ENCODE measurements around the gene DFFB.

The DFFB gene

DNA sequence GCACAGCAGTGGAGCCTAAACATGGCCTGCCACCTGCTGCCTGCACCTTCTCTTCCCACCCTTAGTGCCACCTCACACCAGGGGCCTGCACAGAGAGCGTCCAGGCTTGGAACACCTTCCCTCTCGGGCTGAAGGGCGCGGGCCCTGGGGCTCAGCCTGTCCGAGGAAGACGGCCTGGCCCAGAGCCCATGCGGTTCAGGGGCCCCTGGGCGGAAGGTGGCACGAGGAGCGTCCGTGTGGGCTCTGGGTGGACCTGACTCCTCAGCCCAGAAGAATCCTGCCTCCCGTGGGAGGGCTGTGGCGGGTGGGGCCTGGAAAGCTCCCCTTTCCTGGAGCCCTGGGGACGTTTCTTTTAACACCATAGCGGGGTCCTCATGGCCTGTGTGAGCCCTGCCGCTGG, 19.4 kb downstream of the DFFB start:
- DNase-seq, result no peak

DNA sequence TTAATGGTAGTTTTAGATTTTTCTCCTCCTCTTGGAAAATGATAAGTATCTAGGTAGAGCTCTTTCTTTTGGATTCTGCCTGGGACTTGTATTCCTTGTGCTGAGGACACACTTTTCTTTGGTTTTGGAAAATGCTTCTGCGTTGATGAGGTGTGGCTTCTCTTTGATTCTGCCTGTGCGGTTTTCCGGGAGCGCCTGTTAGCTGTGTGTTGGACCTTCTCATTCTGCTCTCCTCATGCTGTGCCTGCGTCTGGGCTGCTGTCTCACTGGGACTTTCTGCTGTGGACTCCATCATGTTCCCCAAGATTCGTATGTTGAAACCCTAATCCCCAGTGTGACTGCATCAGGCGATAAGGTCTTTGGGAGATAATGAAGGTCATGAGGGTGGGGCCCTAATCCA, 21.8 kb downstream of the DFFB start:
- no peak for DNase-seq

DNA sequence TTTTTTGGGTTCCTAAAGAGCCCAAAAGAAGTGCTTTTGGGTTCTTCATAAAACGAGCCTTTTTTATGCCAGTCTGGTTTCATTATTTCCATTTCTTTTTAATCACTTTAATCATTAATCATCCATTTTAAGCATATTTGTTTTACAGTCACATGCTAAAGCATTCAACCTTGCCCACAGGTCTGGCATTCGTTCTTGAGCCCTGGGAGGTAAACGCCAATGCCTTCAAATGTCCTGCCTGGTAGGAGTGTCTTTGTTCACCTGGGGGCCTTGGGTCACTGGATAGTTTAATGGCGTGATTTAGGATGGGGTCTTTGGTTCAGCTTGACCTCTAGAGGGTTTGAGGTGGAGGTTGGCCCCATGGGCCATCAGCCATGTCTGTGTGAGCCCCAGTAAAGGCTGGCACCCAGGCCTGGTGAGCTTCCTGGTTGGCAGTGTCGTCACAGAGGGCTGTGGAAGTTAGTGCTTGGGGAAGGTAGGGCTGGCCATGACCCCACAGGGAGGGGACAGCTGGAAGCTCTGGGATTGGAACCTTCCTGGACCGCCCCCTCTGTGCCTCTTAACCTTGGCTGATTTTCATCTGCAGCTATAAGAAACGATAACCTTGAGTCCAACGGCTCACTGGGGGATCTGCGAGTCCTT, 22.6 kb downstream of the DFFB start:
- no peak for DNase-seq

DNA sequence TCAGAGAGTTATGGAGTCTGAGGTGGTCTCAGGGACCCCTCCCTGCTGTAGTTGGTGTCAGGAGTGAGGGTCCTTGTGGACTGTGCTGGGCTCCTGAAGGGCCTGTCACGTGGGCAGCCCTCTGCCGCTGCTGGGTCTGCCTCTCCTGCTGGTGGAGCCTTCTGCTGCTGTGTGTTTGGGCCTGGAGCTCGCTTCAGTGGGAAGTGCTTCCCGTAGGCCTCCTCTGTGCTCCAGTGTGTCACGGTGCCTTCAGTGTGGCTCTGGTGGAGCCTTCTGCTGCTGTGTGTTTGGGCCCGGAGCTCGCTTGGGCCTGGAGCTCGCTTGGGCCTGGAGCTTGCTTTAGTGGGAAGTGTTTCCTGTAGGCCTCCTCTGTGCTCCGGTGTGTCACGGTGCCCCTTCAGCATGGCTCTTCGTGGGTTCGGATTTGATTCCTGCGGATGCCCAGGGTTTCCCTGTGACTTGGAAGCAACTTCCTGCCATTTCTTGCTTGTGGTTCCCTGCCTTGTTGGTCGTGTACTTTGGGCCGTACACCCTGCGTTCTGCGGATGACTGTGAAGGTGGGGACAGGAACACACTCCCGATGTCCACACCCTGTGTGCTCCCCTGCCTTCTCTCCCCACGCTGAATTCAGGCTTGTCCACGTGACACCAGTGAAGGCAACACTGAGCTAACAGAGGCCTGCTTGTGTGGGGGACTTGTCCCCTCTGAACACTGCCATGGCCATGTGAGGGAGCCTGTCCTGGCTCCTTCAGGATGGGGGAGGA, 23.3 kb downstream of the DFFB start:
- DNase-seq, result no peak

DNA sequence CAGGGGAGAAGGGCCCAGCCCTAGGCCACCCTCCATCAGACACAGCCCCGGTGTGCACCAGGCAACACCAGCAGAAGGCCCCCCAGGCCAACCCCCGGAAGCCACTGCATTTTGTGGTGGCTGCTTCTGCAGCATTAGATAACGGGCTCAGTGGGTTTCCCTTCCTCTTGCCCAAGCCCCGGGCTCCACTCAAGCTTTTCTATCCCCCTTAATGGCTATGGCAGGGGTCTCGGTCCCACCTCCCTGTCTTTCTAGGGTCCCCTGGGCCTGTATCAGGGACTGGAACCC, 23.9 kb downstream of the DFFB start:
- no peak for DNase-seq

DNA sequence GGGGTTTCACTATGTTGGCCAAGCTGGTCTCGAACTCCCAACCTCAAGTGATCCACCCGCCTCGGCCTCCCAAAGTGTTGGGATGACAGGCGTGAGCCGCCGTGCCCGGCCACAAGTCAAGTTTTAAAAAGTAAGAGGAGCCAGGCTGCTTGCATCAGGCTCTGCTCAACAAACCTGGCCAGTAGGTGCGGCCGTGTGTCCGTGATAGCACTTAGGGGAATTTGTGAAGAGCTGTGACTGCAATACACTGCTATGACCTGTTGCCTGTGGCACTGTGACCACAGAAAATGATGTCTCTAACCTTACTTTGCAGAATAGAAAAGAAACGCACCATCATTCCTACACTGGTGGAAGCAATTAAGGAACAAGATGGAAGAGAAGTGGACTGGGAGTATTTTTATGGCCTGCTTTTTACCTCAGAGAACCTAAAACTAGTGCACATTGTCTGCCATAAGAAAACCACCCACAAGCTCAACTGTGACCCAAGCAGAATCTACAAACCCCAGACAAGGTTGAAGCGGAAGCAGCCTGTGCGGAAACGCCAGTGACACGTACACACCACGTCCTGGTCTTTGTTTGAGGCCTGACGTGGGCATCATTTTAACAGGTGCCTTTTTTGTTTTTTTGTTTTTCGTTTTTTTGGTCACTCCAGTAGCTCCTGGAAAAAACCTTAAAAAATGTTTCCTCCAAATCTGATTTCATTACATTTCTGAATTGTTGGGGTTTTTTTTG, 26.1 kb downstream of the DFFB start:
- DNase-seq, result no peak

DNA sequence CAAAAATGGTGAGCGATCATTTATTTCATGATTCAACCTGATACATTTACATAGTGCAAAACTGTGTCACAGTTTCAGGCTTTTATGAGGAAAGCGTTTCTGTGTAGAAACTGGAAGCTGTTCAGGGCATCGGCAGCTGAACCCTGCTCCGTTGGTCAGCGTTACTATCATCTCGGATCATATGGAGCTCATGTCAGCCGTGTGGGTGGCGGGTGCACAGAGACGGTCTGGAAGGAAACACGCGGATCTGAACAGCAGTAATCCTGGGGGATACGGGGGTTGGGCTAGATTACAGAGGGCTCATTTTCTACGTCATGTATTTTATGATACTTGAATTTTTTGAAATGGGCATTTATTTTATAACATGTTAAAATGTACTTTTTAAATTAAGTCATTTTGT, 27.7 kb downstream of the DFFB start:
- no peak for DNase-seq

DNA sequence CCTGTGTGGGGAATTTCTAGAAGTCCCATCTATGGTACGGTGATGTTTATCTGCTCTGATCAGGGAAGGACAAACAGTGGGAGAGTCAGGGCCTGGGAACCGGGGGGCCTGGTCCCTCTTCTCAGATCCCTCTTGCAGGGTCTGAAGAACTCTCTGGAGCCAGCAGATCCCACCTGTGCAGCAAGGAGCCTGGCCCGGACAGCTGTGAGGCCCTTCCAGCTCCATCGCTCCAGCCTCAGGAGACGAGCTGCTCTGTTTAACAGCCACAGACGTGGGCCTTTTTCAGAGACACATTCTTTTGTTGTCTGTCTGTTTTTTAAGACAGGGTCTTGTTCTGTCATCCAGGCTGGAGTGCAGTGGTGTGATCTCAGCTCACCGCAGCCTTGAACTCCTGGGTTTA, 28.3 kb downstream of the DFFB start:
- no peak for DNase-seq

DNA sequence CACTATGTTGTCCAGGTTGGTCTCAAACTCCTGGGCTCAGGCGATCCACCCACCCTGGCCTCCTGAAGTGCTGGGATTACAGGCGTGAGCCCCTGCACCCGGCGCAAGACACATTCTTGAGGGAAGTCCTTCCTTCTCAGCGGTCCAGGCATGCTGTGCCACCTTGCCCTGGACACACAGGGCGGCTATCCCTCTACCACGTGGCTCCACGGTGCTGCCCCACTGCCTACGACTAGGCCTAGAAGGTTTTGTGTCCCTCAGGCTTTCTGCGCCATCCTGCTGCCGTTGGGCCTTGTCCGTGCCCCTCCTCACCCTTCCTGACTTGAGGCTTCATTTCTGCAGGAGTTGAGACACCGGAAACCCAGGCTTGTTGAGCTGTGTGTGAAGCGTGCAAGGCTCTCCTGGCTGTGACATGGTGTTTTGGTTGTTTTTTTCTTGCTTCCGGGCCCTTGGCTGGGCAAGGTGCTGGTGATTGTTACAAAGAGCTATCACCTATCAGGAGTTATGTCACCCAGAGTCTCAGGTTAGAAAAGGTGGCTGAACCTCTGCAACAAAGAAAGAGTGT, 28.9 kb downstream of the DFFB start:
- DNase-seq, result no peak

DNA sequence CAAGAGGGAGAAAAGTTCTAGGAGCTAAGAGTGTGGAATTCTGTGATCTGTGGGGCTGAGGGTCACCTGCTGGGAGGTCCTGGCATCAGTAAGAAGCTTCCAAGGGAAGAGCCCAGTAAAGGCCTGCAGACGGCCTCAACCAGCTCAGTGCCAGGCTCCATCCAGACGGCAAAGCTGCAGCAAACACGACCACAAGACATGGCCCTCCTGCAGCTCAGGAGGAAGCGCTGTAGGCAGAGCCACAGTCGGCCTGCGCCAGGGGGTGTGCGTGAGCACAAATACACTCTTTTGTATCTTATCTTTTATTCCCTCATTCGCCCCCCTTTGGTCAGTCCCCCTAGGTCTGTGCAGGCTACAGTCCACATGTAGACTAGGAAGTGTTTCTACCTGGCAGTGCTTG, 29.4 kb downstream of the DFFB start:
- no peak for DNase-seq

DNA sequence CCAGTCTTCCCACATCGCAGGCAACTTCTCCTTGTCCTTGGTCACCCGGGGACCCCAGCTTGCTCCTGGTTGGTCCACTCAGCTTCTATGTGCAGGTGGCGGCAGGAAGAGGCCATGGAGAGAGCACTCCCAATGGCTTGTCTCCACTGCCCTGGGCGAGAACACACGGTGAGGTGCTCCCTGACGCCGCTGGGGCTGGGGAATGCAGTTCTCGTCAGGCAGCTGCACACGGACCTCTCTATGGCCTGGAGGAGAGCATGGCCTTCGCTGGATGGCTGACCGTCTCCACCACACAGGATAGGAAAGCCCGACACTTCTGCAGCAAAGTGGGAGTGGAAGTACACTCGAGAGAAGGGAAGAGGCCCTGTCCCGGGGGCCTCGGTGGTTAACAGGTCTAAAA, 31.0 kb downstream of the DFFB start:
- no peak for DNase-seq

DNA sequence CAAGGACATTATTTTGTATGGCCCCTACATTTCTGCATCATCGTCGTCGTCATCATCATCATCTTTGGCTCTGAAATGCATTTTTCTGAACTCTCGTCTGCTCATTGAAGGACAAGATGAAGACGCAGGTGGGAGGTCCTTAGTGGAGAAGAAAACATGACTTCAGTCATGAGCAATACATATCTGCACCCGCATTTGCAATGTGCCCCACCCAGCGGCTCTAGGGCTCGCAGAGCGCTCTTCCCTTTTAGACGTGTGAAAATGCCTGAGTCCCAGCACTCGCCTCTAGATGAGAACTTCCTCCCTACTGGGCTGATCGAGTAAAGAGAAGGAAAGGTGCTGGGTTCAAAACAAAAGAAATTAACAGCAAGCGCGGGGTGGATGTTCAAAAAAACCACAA, 32.7 kb downstream of the DFFB start:
- no peak for DNase-seq

DNA sequence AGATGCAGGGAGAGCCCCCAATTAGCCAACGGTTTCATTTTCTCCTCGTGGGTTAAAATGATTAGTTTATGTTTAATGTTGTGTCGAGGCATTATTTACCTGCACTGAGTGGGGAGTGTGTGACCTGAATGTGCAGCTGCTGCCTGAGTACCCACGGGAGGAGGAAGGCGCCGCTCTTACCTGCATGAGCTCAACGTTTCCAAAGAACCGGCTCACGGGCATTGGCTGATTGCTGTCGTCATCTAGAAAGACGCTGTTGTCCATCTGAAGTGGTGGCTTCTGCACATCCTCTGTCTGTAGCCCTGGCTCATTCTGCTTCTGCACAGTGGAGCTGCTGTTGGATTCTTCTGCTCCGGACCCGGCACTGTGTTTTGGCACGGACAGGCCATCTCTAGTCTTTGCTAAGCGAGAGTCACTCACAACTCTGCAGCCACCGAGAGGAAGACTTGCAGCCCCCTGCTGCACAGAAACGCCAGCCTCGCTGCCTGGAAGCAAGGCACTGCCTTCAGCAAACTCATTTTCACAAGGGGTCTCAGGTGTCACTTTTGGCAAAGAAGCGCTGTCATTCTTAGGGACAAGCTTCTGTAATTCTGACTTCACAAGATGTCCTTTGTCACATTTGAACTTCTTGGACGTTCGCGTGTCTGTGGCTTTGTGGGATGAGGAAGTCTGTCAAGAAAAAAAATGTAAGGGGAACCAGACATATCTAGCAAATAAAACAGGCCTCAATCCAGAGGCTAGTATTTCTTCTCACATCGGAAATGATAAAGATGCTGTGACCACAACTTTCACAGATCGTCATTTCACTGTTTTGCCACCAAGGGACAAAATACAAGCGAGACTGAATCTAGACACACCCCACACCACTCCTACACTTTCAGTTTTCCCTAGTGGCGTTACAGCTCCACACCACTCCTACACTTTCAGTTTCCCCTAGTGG, 33.4 kb downstream of the DFFB start:
- DNase-seq, result no peak

DNA sequence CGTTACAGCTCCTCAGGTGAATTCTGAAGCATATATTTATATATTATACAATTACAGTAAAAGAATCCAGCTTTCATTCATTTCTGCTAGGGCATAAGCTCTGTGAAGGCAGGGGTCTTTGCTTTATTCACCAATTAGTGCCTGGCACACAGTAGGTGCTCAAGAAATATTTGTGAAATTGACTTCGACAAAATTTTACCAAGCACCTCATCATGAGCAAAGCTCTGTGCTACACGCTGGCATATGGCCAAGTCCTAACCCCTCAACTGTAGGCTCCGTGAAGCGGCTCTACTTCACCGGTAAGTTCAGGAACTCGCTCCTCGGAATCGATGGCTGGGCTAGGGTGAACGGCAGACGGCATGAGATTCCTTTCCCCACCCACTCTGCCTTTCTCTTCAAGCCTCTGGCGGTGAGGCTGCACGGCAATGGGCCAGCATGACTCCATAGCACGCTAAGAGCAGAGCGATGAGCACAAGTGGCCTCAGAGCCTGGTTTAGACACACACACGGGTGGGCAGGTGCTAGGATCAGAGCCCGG, 34.1 kb downstream of the DFFB start:
- no peak for DNase-seq

DNA sequence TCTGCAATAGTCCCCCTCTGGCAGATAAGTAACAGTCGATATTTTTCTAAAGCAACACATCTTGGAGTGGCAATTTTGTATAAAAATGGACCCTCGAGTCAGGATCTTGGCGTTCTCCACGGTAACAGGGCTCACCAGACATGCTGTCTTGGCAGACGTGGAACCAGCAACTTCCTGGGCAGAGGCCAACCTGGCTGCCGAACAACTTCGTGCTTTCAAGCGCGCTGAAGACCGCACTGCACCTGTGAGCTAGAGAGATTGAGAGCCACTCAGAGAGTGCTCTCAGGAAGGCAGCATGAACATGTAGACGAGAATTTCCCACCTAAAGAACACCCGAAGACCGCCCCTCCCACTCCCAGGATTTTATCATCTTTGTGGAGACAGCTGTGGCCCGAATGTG, 35.5 kb downstream of the DFFB start:
- no peak for DNase-seq

DNA sequence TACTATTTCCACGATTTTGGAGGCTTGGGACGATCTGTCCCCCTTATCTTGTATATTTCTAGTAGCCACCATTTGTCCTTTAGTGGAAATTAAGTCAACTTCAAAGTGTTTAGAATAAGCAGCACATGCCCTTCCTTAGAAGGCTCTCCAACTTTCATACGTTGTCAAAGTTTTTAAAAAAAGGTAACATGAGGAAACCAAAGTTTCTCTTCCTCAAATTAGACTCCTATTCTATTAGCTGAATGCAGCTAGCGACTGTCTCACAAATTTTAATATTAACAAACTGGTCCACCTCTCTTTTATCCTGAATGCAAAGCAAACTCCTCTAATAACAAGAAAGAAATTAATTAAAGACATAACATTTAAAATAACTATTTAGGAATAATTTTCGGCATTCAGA, 35.9 kb downstream of the DFFB start:
- DNase-seq, result no peak

DNA sequence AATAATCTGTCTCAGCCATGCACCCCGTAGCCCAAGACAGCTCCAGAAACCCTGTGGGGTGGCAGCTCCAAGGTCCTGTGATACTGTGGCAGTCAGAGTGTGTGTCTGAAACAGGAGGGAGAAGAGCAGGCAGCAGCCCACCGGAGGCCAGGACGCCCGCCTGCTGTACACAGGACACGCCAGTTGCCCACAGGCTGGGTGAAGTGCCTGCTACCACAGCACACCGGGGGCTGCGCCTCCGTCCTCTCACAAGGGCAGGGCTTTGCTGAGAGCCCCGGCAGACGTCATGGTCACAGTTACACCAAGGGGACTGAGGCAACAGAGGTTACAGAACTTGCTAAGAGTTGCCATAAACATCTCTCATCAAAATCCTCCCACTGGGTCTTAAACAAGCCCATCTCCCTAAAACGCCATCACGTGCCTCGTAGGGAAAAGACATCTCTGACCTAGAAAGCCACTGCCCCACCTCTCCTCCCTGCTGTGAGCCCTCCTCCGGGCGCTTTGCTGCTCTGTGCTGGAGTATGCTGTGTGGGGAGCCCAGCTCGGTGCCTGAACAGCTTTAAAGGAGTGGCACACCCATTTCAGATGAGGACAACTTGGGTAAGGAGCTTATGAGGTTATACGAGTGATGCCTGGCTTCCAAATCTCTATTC, 37.5 kb downstream of the DFFB start:
- no peak for DNase-seq

DNA sequence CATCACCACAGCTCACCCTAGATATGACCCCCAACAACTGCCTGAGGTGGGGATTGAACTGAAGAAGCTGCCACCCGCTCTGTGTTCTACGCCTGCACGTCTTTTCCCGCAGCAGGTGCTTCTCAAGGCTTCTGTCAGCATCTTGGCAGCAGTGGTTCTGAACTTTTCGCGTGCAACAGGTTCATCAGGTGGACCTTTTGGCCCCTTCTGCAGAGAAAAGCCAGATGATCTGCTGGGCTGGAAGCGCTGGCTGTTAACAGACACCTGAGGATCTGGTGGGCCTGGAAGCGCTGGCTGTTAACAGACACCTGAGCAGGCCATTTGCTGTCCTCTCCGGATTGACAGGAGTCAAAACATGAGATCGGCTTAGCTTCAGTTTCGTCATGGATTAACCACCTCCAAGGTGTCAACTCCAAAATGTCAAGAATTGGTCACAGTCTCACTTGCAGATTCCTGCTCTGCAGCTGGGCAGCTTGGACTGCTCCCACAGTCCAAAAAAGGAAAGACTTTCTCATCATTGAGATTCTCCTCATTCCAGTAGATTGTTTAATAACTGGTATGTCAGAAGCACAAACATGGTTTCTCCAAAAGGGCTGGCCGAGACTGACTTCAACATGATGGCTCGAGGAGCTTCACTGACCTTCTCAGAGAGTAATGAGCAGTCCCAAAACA, 38.1 kb downstream of the DFFB start:
- DNase-seq, result no peak

DNA sequence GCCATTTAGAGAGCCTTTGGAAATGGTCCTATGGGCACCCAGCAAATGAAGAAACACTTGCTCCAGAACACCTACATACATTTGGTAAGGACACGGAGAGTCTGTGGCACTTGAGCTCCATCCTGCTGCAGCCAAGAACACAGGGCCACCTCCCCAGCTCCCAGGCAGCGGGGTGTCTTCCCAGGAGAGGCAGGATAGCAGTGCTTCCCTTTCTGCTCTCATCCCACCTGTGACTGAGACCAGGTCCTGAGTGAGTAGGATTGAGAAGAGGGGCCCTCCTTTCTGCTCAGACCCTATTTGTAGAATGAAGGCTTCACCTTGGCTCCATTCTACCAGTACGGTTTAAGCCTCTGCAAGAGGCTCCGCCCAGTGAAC, 38.7 kb downstream of the DFFB start:
- no peak for DNase-seq

DNA sequence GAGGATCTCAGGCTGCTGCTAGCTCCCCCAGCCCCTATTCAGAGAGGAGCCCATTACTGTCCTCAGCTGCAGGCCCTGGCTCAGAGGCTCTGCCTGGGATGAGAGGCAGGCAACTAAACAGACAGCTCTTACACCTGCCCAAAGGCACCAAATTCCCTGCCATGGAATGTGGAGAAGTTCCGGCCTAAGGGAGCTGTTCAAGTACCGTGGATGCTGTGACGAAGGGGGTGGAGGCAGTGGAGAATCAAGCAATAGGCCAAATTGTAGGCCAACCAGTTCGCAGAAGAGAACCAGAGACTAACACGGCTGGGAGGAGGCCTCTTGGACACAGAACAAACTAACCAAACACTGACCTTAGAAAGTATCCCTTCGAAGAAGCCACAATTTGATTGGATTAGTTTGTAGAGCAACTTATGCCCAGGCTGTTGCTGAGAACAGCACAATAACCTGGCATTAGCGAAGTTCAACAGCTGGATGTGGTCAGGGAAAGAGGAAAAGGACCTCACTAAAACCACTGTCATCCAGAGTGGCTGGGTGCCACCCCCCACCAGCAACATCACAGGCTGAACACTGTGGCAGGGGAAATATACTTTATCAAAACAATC, 39.2 kb downstream of the DFFB start:
- no peak for DNase-seq

DNA sequence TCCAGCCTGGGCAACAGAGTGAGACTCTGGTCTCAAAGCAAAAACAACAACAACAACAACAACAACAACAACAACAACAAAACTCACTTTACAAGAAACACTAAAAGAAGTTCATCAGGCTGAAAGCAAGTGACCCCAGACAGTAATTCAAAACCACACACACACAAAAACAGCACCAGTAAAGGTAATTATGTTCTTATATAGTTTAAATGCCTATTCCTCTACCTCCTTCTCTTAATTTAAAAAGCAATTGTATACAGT, 41.1 kb downstream of the DFFB start:
- DNase-seq, result no peak
